GM18498 (cell line): ENCODE results near the gene PRRG4.
"Not testable (repeated sequence)": the region's sequence is repeated elsewhere in the genome, so short reads cannot be mapped to it uniquely, and the experiment has no call there.

ENCODE experiments used
- ATAC-seq: cut with Tn5 transposase; IDR thresholded peaks from one replicate; pipeline ENCODE4 v1.9.1; 2021; ENCODE audit warnings: mild to moderate bottlenecking, moderate library complexity; ENCODE audit not compliant: unreplicated experiment

Gene PRRG4

DNA sequence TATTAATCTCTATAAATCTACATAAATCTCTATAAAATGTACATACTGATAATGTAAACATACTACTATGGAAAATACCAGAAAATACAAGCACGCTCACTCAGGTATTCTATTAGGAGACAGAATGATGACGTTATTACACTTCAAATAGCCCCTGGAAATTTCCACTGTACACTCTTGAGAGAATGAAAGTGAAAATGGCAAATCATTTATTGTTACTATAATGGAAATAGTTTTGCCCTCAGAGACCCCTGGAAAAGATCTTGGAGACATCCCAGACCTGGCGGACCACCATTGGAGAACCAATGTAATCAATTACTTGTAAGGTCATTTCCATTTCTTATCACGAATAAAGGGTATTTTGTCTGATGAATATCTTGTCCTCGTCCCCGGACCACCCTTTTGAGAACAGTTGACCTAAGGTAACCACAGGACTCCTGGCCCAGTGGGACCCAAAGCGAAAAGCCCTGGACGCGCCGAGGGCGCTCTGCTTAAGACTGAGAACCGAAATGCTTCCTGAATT lies 509 bp upstream of the PRRG4 start:
- ATAC-seq = peak; percentile 40

DNA sequence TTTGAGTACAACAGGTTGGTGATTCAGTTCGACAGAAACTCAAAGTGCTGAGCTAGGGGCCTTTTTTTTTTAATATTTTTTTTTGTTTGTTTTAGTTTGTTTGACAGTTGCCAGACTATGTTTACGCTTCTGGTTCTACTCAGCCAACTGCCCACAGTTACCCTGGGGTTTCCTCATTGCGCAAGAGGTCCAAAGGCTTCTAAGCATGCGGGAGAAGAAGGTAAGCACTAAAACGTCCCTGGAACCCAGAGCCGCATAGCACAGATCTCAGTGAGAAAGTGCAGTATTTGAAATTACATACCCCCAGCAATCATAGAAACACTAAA lies 649 bp downstream of the PRRG4 start:
- peak; percentile 5 for ATAC-seq

DNA sequence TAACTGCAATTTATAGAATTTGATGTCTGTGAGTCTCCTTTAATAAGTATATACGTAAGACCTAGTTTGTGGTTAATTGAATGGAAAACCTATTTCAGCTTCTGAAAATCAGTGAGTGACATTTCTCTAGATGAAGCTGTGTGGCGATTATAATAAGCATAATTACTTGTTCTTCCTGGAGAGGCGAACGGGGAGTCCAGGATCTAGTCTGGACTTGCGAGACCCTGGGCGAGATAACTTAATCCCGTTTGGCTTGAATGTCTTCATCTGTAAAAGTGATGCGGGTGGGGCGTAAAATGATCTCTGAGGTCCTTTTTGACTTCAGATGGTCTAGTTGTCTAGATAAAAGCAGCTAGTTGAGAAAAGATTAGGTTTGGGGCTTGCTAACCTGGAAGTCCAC lies 1.1 kb downstream of the PRRG4 start:
- ATAC-seq = no peak

DNA sequence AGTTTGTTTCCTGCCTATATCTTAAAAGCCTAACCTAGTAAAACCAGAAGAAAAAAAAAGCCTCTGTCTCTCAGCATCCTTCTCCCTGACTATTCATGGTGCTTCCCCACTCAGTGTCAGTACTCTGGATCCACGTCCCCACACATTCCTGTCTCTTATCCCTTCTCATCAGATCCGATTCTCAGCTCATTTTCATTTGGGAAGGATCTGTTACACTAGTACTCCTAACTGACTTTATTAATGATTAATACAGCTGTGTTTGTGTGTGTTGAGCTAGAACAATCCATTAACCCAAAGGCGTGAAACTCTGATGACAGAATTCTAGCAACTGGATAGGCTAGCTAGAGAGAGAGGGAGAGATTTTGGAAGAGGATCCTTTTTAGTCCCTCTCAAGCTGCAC lies 1.5 kb downstream of the PRRG4 start:
- ATAC-seq = no peak

DNA sequence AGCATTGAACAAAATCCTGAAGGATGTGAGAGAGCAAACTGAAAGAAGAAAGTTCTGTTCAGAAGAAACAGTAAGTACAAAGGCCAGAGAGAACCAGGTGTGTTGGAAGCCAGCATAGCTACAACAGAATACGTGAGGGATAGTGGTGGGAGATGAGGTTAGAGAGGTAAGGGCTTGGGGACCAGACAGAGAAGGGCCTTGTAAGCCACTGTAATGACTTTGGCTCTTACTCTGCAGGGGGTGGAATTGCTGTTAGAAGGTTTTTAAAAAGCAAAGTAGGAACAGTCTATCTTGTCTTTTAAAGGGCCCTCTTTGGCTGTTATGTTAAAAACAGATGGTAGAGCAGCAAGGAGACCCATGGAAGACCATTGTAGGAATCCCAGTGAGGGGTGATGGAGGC lies 4.2 kb downstream of the PRRG4 start:
- no peak for ATAC-seq

DNA sequence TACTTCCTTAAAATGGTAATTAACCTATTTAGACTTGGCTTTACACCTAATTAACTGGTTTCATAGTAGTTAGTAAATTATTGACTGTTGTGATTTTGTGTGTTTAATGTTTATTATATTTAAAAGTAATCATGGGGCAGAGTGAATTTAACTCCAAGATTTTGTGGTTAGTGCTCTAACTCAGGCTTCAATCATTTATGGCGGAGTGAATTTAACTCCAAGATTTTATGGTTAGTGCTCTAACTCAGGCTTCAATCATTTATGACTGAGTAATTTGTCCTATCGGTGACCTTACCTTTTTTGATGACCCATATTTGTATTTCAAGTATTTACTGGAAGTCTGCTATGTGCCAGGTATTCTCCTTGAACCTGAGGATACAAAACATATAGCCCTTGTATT lies 7.2 kb downstream of the PRRG4 start:
- no peak for ATAC-seq

DNA sequence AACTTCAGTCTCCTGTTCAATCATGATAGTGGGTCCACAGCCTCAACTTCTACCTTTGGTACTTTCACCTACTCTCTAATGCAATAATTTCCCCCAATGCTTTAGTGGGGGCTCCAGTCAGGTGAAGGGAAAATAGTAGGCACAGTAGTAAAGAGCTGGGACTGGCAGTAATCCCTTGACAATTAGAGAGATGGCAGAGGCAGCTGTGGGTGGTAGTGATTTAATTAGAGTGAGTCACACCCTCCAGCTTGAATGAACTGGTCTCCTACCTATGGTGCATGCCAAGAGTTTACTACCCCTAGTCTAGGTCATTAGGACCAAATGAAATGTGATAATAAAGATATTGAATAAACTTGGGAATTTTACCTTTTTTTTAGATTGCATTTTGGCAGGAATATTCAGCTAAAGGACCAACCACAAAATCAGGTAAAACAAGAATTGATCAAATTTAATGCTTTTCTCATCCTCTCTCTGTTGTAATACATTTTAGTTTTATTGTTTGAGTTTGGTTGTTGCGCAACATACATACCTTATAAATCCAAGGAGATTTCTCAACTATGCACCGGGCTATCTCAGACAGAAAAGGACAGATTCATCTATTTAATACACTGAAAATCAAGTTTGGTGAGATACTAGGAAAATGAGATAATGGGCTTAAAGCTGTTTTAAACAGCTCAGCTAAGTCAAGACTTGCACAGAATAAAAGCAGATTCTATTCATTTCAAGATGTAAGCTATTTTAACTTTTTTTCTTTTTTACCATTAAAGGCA lies 9.0 kb downstream of the PRRG4 start:
- ATAC-seq = no peak

DNA sequence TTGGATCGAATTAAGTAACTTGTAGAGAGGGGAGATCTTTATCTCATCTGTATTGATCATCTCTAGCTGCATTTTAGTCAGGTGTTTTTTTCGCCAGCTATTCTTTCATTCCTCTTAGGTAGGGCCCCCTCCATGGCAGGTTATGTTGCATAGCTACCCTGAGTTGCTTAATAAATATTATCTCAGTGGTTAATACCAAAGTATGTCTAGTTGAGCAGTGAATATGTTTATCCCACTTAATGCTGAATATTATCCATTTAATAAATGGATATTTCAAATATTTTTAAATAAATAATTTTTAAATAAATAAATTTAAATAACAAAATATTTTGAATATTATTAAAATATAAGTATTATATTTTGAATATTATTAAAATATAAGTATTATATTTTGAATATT lies 9.6 kb downstream of the PRRG4 start:
- ATAC-seq = no peak

DNA sequence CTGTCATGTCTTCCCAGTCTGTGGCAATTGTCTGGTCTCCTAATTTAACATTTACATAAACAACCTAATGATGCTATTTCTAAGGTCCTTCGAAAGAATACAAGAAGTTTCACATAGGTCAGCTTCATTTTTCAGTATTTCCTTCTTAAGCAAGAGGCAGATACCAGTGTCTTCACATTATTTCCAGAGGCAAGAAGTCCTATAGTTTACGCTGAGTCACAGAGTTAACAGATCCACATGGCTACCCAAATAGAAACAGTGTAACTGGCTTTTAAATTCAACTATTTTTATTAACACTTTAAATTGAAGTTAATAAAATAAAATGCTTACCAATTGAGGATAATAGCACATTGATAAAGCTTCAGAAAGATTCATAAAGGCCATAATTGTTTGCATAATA lies 10.9 kb downstream of the PRRG4 start:
- ATAC-seq = no peak

DNA sequence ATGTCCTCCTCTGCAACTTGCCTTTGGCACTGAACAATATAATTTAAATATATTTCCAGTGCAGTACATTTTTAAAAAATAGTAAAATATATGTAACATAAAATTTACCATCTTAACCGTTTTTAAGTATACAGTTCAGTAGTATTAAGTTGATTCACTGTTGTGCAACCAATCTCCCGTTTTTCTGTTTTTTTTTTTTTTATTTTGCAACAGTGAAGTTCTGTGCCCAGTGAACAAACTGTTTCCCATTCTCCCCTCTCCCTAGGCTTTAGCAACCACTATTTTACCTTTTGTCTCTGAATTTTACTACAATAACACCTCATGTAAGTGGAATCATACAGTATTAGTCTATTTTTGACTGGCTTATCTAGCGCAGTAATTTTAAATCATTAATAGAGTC lies 13.8 kb downstream of the PRRG4 start:
- no peak for ATAC-seq

DNA sequence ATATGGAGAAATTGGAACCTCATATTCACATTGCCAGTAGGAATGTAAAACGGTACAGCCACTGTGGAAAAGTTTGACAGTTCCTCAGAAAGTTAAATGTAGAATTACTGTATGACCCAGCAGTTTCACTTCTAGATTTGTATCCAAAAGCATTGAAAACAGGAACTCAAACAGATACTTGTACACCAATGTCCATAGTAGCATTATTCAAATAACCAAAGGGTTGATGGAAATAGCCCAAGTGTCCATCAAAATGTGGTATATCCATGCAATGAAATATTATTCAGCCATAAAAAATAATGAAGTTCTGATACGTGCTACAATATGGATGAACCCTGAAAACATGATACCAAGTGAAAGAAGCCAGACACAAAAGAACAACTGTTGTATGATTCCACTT lies 17.8 kb downstream of the PRRG4 start:
- no peak for ATAC-seq

DNA sequence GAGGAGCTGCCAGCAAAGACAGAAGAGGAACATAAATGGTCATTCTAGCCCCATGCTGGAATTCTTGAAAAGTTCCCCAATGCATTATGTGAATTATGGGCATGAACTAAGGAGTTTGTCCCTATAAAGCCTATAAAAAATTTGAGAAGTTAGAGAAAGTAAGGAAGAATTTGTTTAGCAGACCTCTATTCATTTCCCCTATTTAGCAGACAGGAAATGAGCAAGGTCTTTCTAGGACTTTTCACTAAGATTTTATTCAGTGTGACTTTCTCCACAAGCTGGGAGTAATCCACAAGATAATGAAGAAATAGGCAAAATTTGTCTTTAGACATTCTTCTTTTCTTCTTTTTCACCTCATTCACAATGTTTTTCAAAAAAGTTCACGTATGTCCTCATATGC lies 20.0 kb downstream of the PRRG4 start:
- ATAC-seq = no peak

DNA sequence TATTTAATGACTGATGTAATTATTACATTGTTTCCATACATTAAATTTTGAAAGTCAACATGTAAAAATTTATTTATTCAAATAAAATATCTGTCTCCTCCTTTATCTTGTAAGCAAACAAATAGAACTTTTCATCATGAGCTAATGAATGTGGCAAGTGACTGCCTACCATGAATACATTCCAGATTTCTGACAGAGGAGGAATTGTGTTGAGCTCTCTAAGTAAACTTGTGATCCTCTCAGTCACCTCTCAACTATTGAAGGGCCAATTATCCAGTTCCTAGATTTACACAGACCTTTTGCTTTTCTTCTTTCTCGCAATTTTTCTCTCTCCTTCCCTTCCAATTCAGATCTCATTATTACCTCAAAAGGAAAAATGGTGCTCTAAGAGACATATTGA lies 21.5 kb downstream of the PRRG4 start:
- no peak for ATAC-seq

DNA sequence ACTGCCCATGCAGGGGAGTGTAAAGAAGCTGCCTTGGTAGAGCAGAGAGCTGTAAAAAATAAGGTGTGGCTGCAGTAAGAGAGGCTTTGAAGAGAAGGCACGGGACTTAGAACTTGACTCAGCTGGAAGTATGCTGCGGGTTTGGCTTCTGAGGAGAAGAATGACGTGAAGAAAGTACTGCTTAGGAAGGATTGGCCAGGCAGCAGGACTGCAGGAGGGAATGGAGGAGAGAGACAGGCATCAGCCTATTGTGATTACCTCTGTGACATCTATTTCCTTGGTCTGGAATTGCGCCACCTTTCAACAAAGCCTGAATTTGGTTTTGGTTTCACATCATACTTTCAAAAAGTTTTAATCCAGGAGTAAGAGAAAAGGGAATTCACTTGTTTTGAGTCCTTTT lies 22.5 kb downstream of the PRRG4 start:
- ATAC-seq = no peak

DNA sequence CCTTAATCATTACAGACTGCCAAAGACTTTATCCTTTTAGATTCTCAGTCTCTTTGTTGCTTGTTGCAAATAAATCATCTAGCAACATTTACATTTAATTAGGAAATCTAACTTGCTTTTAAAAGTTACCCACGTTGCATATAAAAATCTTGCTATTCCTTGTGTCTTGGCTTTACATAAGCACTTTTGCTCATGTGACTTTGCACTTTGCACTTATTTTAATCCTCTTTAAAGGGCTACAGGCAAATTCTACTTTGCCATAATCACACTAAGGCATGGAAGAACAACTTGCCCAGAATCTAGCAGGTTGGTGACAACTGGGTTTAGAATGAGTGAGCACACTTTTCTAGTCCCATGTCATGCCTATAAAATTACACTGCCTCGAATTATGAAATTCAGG lies 25.9 kb downstream of the PRRG4 start:
- no peak for ATAC-seq

DNA sequence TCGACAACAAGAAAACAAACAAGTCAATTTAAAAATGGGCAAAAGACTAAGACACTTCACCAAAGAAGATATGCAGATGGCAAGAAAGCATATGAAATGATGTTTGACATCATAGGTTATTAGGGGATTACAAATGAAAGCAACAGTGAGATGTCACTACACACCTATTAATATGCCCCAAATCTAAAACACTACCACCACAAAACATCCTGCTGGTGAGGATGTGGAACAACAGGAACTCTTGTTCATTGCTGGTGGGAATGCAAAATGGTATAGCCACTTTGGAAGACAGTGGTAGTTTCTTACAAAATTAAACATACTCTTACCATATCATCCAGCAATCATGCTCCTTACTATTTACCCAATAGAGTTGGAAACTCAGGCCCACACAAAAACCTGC lies 29.0 kb downstream of the PRRG4 start:
- ATAC-seq = no peak

DNA sequence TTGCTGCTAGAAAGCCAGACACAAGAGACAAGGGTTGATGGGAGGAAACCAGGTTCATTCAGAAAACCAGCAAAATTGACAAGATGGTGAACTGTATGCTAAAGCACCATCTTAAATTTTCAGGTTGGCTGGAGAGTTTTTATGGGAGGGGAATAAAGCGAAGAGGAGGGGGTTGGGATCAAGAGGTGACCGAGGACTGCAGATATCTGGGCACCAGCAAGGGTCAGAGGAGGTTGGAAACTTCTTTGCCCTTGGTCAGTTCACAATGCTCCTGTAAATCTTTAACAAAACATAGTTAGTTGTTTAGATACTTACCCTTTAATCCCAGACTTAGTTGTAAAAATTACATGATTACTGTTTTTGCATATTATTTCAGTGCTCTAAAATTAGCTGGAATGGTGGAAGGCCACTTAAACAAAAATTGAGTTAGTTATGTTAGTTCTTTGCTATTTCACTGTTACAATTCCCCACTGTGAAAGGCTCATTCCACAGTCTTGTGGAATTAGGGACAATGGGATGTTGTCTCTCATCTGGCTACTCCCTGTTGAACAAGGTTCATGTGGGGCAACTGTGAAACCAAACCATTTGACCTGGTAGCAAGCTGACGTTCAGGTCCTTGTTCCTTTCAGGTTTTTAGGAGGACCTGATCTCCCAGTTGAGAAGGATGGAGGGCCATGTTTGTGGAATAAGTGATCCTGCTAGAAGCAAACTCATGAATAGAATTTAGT lies 32.3 kb downstream of the PRRG4 start:
- no peak for ATAC-seq

DNA sequence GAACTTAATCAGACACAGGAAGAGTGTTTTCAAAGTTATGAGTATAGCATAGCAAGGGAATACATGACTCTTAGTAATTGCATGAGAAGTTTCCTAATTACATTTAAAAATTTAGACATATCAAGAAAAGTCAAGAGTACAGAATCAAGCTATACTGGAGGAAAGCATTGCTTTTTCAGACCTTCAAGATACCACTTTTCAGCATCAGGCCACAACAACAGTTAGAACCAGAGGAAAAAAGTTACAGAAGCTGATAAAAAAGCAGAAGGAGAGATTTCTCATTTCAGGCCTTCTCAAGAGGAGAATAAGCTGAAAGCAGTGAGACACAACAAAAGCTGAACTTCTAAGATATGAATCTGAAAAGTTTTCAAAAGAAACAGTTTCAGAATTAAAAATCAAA lies 34.8 kb downstream of the PRRG4 start:
- ATAC-seq = no peak

DNA sequence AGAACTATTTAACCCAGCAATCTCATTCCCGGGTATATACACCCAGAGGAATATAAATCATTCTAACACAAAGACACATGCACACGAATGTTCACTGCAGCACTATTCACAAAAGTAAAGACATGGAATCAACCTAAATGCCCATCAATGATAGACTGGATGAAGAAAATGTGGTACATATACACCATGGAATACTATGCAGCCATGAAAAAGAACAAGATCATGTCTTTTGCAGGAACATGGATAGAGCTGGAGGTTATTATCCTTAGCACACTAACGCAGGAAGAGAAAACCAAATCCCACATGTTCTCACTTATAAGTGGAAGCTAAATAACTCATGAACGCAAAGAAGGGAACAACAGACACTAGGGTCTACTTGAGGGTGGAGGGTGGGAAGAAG lies 39.0 kb downstream of the PRRG4 start:
- ATAC-seq = not testable (repeated sequence)

DNA sequence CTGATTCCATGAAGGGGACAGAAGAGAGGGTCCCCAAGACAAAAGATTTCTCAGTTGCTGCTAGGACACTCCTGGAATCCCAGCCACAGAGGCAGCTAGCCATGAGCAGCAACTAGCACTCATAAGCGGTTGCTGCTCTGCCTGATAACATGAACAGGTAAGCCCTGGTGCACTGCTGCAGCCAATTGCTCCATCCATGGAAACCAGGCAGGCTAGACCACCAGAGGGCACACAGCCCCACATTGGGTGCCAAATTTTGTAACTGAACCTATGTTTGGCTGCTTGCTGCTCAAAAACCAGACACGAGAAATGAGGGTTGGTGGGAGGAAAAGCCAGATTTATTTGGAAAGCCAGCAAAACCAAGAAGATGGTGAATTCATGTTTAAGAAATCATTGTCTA lies 40.9 kb downstream of the PRRG4 start:
- no peak for ATAC-seq

DNA sequence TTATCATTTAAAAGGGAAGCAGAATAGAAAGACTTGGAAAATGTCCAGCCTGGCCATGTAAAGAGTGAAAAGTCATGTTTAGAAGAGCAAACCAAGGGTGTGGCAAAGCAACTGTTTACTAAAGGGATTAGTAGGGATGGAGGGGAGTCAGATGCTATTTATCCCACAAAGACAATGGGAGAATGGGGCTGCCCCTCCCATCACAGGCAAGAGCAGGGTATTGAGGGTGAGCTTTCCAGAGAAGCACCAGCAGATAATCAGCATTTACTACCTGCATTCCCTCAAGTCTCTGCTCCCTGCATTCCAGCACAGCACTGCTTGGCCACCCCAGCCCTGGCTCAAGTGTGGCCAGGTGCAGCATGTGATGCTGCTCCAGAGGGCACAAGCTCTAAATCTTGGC lies 44.4 kb downstream of the PRRG4 start:
- ATAC-seq = no peak

DNA sequence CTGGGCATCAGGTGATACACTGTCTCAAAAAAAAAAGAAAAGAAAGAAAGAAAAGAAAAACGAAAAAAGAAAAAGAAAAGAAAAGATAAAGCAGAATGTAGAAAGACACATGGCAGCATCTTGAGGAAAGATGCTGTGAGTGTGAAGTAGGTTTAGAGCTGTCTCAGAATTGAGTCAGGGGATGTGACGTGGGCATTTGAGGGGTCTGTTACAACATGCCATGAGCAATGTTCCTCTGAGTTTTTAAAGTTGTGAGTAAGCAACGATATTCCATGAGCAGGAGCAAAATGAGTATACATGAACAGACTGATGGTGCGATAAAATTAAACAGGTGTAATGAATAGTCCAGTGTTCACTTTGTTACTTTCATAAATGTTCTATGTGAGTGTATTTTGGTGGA lies 51.6 kb downstream of the PRRG4 start:
- ATAC-seq = no peak

DNA sequence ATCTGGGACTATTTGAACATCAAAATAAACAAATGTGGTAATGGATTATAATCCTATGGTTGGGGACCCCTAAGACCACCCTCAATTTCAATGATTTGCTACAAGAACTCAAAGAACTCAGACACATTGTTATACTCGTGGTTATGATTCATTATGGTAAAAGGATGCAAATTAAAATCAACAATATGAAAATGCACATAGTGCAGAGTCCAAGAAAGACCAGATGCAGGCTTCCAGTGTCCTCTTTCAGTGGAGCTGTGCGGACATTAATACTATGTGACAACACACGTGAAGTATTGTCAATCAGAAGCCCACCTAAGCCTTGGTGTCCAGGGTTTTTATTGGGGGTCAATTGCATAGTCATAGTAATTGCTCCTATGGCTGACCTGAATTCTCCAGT lies 53.7 kb downstream of the PRRG4 start:
- no peak for ATAC-seq
